ENCODE results near the gene ADCK1. TPM values are rescaled to one million over a fixed set of nuclear protein-coding genes. Genes with fewer than 3 reads are reported as not detected.

ADCK1 gene
- total RNA-seq, 2 experiments from 2014 or later, result 7.5 to 9.6 TPM

DNA sequence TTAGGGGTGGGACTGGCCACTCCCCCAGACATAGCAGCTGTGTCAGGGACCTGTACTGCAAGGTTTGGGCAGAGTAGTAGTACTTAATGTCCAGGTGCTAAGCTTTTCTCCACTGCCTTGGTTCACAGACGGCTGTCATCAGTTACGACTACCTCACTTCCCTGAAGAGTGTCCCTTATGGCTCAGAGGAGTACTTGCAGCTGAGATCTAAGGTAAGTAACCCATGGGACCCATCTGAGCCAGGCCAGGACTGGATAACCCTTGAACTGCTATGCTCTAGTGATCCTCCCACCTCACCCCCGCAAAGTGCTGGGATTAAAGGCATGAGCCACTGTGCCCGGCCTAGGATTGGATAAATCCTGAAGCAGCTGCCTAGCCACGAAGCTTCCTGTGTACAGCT is 22.4 kb downstream of the ADCK1 start:
- no peak overlapping the region for H3K27ac ChIP-seq (ENCODE audit: low read depth, low read length, poor library complexity, severe bottlenecking)
- ChIA-PET POLR2A (interaction anchor here (0.5 kb wide), 1 partner anchor 8 kb away, joined by 4 read pairs; no protein-coding TSS in a partner anchor), CTCF (ENCODE audit: unreplicated experiment) (no interaction called here)
- no peak for DNase-seq (ENCODE audit: low spot score)
- H3K4me3 ChIP-seq (ENCODE audit: low read depth, low read length, poor library complexity, severe bottlenecking), result no peak overlapping the region
- H3K4me2 ChIP-seq (ENCODE audit: low read length), result no peak overlapping the region
- H4K20me1 ChIP-seq (ENCODE audit: insufficient read depth, low read length), result no peaks in the 10 kb centered on the region
- no peaks in the 10 kb centered on the region; the same call in 1 of the 2 replicates for H3K36me3 ChIP-seq (ENCODE audit: insufficient read depth, low read length)
- H3K9me2 ChIP-seq (ENCODE audit: insufficient read depth, low read length), result no peaks in the 10 kb centered on the region
- no peak overlapping the region for H2AFZ ChIP-seq (ENCODE audit: low read length)
- H3K79me2 ChIP-seq (ENCODE audit: insufficient read depth, low read depth, low read length), result no peaks in the 10 kb centered on the region
- intact Hi-C loops (cut with micrococcal nuclease; ENCODE audit: unreplicated experiment), result no loop called here
- no TSS peak for BruUV-seq (replicated peaks)
- TF ChIP-seq, protein P1, sequence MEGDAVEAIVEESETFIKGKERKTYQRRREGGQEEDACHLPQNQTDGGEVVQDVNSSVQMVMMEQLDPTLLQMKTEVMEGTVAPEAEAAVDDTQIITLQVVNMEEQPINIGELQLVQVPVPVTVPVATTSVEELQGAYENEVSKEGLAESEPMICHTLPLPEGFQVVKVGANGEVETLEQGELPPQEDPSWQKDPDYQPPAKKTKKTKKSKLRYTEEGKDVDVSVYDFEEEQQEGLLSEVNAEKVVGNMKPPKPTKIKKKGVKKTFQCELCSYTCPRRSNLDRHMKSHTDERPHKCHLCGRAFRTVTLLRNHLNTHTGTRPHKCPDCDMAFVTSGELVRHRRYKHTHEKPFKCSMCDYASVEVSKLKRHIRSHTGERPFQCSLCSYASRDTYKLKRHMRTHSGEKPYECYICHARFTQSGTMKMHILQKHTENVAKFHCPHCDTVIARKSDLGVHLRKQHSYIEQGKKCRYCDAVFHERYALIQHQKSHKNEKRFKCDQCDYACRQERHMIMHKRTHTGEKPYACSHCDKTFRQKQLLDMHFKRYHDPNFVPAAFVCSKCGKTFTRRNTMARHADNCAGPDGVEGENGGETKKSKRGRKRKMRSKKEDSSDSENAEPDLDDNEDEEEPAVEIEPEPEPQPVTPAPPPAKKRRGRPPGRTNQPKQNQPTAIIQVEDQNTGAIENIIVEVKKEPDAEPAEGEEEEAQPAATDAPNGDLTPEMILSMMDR (conservative IDR thresholded peaks at IDR 0.05; ENCODE audit: low read length), result no peak
- no peak for TF ChIP-seq EZH2phosphoT487 (IDR thresholded peaks at IDR 0.05; ENCODE audit: borderline replicate concordance, low read depth, low read length)
- no peaks in the 10 kb centered on the region for H3K9me3 ChIP-seq (ENCODE audit: low read length)
- H3K4me1 ChIP-seq (ENCODE audit: insufficient read depth, low read length, poor library complexity, severe bottlenecking), result no peaks in the 10 kb centered on the region

GRCh38 chr14:77822741-77823140 is 22.8 kb downstream of the ADCK1 start:
- intact Hi-C loops (cut with micrococcal nuclease; ENCODE audit: unreplicated experiment), result no loop called here
- no TSS peak for BruUV-seq (replicated peaks)
- TF ChIP-seq, protein P1 (conservative IDR thresholded peaks at IDR 0.05; ENCODE audit: low read length), result no peak
- no peak for TF ChIP-seq EZH2phosphoT487 (IDR thresholded peaks at IDR 0.05; ENCODE audit: borderline replicate concordance, low read depth, low read length)
- H3K9me2 ChIP-seq (ENCODE audit: insufficient read depth, low read length), result no peaks in the 10 kb centered on the region
- ChIA-PET POLR2A (interaction anchor here (0.5 kb wide), 1 partner anchor 9 kb away, joined by 4 read pairs; no protein-coding TSS in a partner anchor), CTCF (ENCODE audit: unreplicated experiment) (no interaction called here)
- no peak overlapping the region for H3K27ac ChIP-seq (ENCODE audit: low read depth, low read length, poor library complexity, severe bottlenecking)
- H3K4me2 ChIP-seq (ENCODE audit: low read length), result no peak overlapping the region
- no peaks in the 10 kb centered on the region for H3K79me2 ChIP-seq (ENCODE audit: insufficient read depth, low read depth, low read length)
- H2AFZ ChIP-seq (ENCODE audit: low read length), result no peak overlapping the region
- no peaks in the 10 kb centered on the region; the same call in 1 of the 2 replicates for H3K36me3 ChIP-seq (ENCODE audit: insufficient read depth, low read length)
- H4K20me1 ChIP-seq (ENCODE audit: insufficient read depth, low read length), result no peaks in the 10 kb centered on the region
- H3K4me1 ChIP-seq (ENCODE audit: insufficient read depth, low read length, poor library complexity, severe bottlenecking), result no peaks in the 10 kb centered on the region
- no peak overlapping the region for H3K4me3 ChIP-seq (ENCODE audit: low read depth, low read length, poor library complexity, severe bottlenecking)
- no peak for DNase-seq (ENCODE audit: low spot score)
- H3K9me3 ChIP-seq (ENCODE audit: low read length), result no peaks in the 10 kb centered on the region

DNA sequence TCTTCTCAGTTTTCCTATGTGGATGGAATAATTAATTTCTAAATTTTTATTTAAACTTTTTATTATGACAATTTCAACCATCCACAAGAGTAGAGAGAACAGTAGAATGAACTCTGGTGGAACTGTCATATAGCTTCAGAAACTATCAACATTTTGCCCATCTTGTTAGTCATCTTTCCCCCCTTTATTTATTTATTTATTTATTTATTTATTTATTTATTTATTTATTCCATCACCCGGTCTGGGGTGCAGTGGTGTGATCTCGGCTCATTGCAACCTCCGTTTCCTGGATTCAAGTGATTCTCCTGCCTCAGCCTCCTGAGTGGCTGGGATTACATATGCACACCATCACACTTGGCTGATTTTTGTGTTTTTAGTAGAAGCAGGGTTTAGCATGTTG is 23.5 kb downstream of the ADCK1 start:
- ChIA-PET POLR2A (no interaction called here), CTCF (ENCODE audit: unreplicated experiment) (no interaction called here)
- Histone ChIP-seq H3K4me3 (ENCODE audit: low read depth, low read length, poor library complexity, severe bottlenecking) (no peak overlapping the region), H2AFZ (ENCODE audit: low read length) (no peak overlapping the region), H4K20me1 (ENCODE audit: insufficient read depth, low read length) (no peaks in the 10 kb centered on the region), H3K9me3 (ENCODE audit: low read length) (no peaks in the 10 kb centered on the region), H3K27ac (ENCODE audit: low read depth, low read length, poor library complexity, severe bottlenecking) (no peak overlapping the region), H3K36me3 (ENCODE audit: insufficient read depth, low read length) (no peaks in the 10 kb centered on the region; the same call in 1 of the 2 replicates), H3K4me2 (ENCODE audit: low read length) (no peak overlapping the region), H3K79me2 (ENCODE audit: insufficient read depth, low read depth, low read length) (no peaks in the 10 kb centered on the region), H3K4me1 (ENCODE audit: insufficient read depth, low read length, poor library complexity, severe bottlenecking) (no peaks in the 10 kb centered on the region), H3K9me2 (ENCODE audit: insufficient read depth, low read length) (no peaks in the 10 kb centered on the region)
- no TSS peak for BruUV-seq (replicated peaks)
- intact Hi-C loops (cut with micrococcal nuclease; ENCODE audit: unreplicated experiment), result no loop called here
- DNase-seq (ENCODE audit: low spot score), result no peak
- TF ChIP-seq, protein P1 (conservative IDR thresholded peaks at IDR 0.05; ENCODE audit: low read length), result no peak
- no peak for TF ChIP-seq EZH2phosphoT487 (IDR thresholded peaks at IDR 0.05; ENCODE audit: borderline replicate concordance, low read depth, low read length)
